GM21526 (cell line): ENCODE data around the gene VPS35.

Experiments
- ATAC-seq: cut with Tn5 transposase; IDR thresholded peaks from one replicate; pipeline ENCODE4 v1.9.1; 2021; ENCODE audit warnings: moderate library complexity; ENCODE audit not compliant: unreplicated experiment, low FRiP score

The VPS35 gene

GRCh38 chr16:46688654-46689364 is at the start of gene VPS35:
Gene VPS35 (minus strand): TSS chr16:46689178. CDS start chr16:46689133, 45 bp downstream.
- peak; percentile 78 for ATAC-seq

- no peak for ATAC-seq
These were observed 48.7 kb upstream of the VPS35 start for GRCh38 chr16:46737621-46738214.

- ATAC-seq, result no peak
These were observed 47.7 kb upstream of the VPS35 start for GRCh38 chr16:46736695-46737094.

- no peak for ATAC-seq
These were observed 44.4 kb upstream of the VPS35 start for GRCh38 chr16:46733319-46733830.

- no peak for ATAC-seq
These were observed 43.6 kb upstream of the VPS35 start for GRCh38 chr16:46732561-46732960.

GRCh38 chr16:46731691-46732555 is 42.9 kb upstream of the VPS35 start:
- no peak for ATAC-seq

- no peak for ATAC-seq
These were observed 42.1 kb upstream of the VPS35 start for GRCh38 chr16:46730801-46731690.

- no peak for ATAC-seq
These were observed 41.1 kb upstream of the VPS35 start for GRCh38 chr16:46730126-46730525.

- ATAC-seq, result no peak
These were observed 40.5 kb upstream of the VPS35 start for GRCh38 chr16:46729326-46729995.

- no peak for ATAC-seq
These were observed 39.8 kb upstream of the VPS35 start for GRCh38 chr16:46728806-46729205.

GRCh38 chr16:46727630-46728029 is 38.7 kb upstream of the VPS35 start:
- ATAC-seq, result no peak

GRCh38 chr16:46727184-46727583 is 38.2 kb upstream of the VPS35 start:
- no peak for ATAC-seq

GRCh38 chr16:46721885-46722284 is 32.9 kb upstream of the VPS35 start:
- ATAC-seq, result no peak

- no peak for ATAC-seq
These were observed 31.6 kb upstream of the VPS35 start for GRCh38 chr16:46720619-46721018.

GRCh38 chr16:46719528-46719927 is 30.6 kb upstream of the VPS35 start:
- ATAC-seq, result no peak

- ATAC-seq, result no peak
These were observed 29.2 kb upstream of the VPS35 start for GRCh38 chr16:46718214-46718613.

- no peak for ATAC-seq
These were observed 28.7 kb upstream of the VPS35 start for GRCh38 chr16:46717692-46718091.

GRCh38 chr16:46715769-46716305 is 26.9 kb upstream of the VPS35 start:
- no peak for ATAC-seq

GRCh38 chr16:46714797-46715591 is 26.0 kb upstream of the VPS35 start:
- no peak for ATAC-seq
